Gastroesophageal sphincter (tissue), 4 donors: ENCODE data around the gene SLC1A3. TPM values are rescaled to one million over a fixed set of nuclear protein-coding genes. Genes with fewer than 3 reads are reported as not detected.

Experiments used
- ATAC-seq: fragments of 150-250 bp; one replicate; pipeline ENCODE4 v1.9.1; 2016; ENCODE audit warnings: mild to moderate bottlenecking, moderate library complexity
- H3K27ac ChIP-seq, 4 donors: fragments of 200-600 bp; sonication (generic) in 3 of 4; 1 replicate in 3 of 4; 2 replicates in 1 of 4; pipeline ENCODE4 v1.5.1; 2016 to 2019
- H3K27me3 ChIP-seq: fragments of 200-600 bp; sonication (generic); one replicate; pipeline ENCODE4 v1.5.1; 2019
- H3K36me3 ChIP-seq, 2 donors: fragments of 200-600 bp; sonication (generic); one replicate each; pipeline ENCODE4 v1.5.1; 2019; ENCODE audit warnings: control low read depth in 1 of 2
- H3K4me1 ChIP-seq, 3 donors: fragments of 200-600 bp; sonication (generic); 1 replicate in 2 of 3; 2 replicates in 1 of 3; pipeline ENCODE4 v1.5.1; 2016 to 2019; ENCODE audit warnings: control low read depth in 2 of 3
- H3K4me3 ChIP-seq, 2 donors: fragments of 200-600 bp; sonication (generic); one replicate each; pipeline ENCODE4 v1.5.1; 2019; ENCODE audit warnings: mild to moderate bottlenecking in 1 of 2, moderate library complexity in 1 of 2
- H3K9me3 ChIP-seq, 3 donors: fragments of 200-600 bp; sonication (generic); one replicate each; pipeline ENCODE4 v1.5.1; 2017 to 2019; ENCODE audit warnings: control low read depth in 2 of 3
- CTCF ChIP-seq, 4 experiments: fragments of 200-600 bp in 2 of 4; fragments of 450-650 bp in 2 of 4; sonication (generic) in 1 of 4; IDR thresholded peaks; one replicate each; pipeline ENCODE4 v1.5.1; 2017 to 2019; ENCODE audit warnings: antibody characterized with exemption in 4 of 4, mild to moderate bottlenecking in 2 of 4, moderate library complexity in 2 of 4
- EP300 ChIP-seq: sonication (generic); formaldehyde crosslinking; IDR thresholded peaks from one replicate; pipeline ENCODE4 v1.6.1; 2017; ENCODE audit warnings: antibody characterized with exemption, mild to moderate bottlenecking
- POLR2A ChIP-seq, 2 donors: fragments of 450-650 bp; IDR thresholded peaks; one replicate each; pipeline ENCODE4 v1.6.1; 2017; ENCODE audit warnings: antibody characterized with exemption in 2 of 2, mild to moderate bottlenecking in 2 of 2, moderate library complexity in 1 of 2
- POLR2AphosphoS5 ChIP-seq: sonication (generic); formaldehyde crosslinking; IDR thresholded peaks from one replicate; pipeline ENCODE4 v1.6.1; 2017; ENCODE audit warnings: antibody characterized with exemption
- WGBS, 2 donors: methylation state at CpG; one replicate each; pipeline ENCODE4 v1.1.5; 2018; ENCODE audit warnings: low coverage in 1 of 2; 5-methylcytosine and 5-hydroxymethylcytosine counted together
- total RNA-seq, 4 donors: library from RNA; depleted of rRNA; stranded (reverse); fragments of >200 nt; gene quantifications; one replicate each; pipeline ENCODE4 v1.1.0, GENCODE V29; 2016

The SLC1A3 gene
- total RNA-seq, 4 donors from 2014 or later, result 8.9 to 24.6 (median 16.4) TPM

- Histone ChIP-seq H3K27me3 (no peaks in the 10 kb centered on the region), H3K9me3 (no peaks in the 10 kb centered on the region), H3K27ac (no peak overlapping the region), H3K36me3 (no peaks in the 10 kb centered on the region), H3K4me3 (no peak overlapping the region), H3K4me1 (no peaks in the 10 kb centered on the region)
- no peak for ATAC-seq
- no peak for TF ChIP-seq POLR2A (IDR thresholded peaks at IDR 0.05)
- WGBS, 2 donors, result 69 to 87% methylated on average over 4 of the region's 4 CpGs
Observed at GRCh38 chr5:36593867-36594266, 12.5 kb upstream of the SLC1A3 start.

GRCh38 chr5:36596247-36596646 is 10.2 kb upstream of the SLC1A3 start:
- TF ChIP-seq POLR2AphosphoS5 (no peak), EP300 (no peak), CTCF (IDR thresholded peaks at IDR 0.05) (no peak), POLR2A (IDR thresholded peaks at IDR 0.05) (no peak)
- no peak for ATAC-seq
- H3K9me3 ChIP-seq, result no peaks in the 10 kb centered on the region
- H3K36me3 ChIP-seq, result no peaks in the 10 kb centered on the region
- no peak overlapping the region for H3K4me3 ChIP-seq
- no peak overlapping the region for H3K27ac ChIP-seq
- peaks cover 0 to 9% (median 0%) of the 10 kb centered on the region in 3 donors for H3K4me1 ChIP-seq
- 100% methylated on average over 1 of the region's 1 CpG; no CpG with 5 or more reads in 1 of the 2 donors for WGBS, 2 donors
- no peaks in the 10 kb centered on the region for H3K27me3 ChIP-seq

- TF ChIP-seq CTCF (IDR thresholded peaks at IDR 0.05), result no peak
- no peak for TF ChIP-seq EP300
- TF ChIP-seq POLR2AphosphoS5, result no peak
- no peak for TF ChIP-seq POLR2A (IDR thresholded peaks at IDR 0.05)
- H3K27me3 ChIP-seq, result no peaks in the 10 kb centered on the region
- H3K4me3 ChIP-seq, result no peak overlapping the region
- no peak for ATAC-seq
- WGBS, 2 donors, result 90% methylated on average over 3 to 6 of the region's 6 CpGs
- no peaks in the 10 kb centered on the region for H3K9me3 ChIP-seq
- H3K4me1 ChIP-seq, result peaks cover 0 to 14% (median 0%) of the 10 kb centered on the region in 3 donors
- H3K36me3 ChIP-seq, result no peaks in the 10 kb centered on the region
- no peak overlapping the region for H3K27ac ChIP-seq
Observed at GRCh38 chr5:36596756-36597155, 9.7 kb upstream of the SLC1A3 start.

- TF ChIP-seq EP300 (no peak), CTCF (IDR thresholded peaks at IDR 0.05) (no peak), POLR2AphosphoS5 (no peak), POLR2A (IDR thresholded peaks at IDR 0.05) (no peak)
- Histone ChIP-seq H3K27me3 (no peaks in the 10 kb centered on the region), H3K4me3 (no peak overlapping the region), H3K4me1 (peaks cover 0 to 16% (median 0%) of the 10 kb centered on the region in 3 donors), H3K9me3 (no peaks in the 10 kb centered on the region), H3K27ac (no peak overlapping the region), H3K36me3 (no peaks in the 10 kb centered on the region)
- ATAC-seq, result no peak
- 53% methylated on average over 3 of the region's 3 CpGs for WGBS, 2 donors
Observed at GRCh38 chr5:36598045-36598444, 8.4 kb upstream of the SLC1A3 start.

- no peaks in the 10 kb centered on the region for H3K36me3 ChIP-seq
- H3K9me3 ChIP-seq, result no peaks in the 10 kb centered on the region
- ATAC-seq, result no peak
- no peak overlapping the region for H3K4me3 ChIP-seq
- peak overlapping the region in 1 of 4 donors; percentile 16 for H3K27ac ChIP-seq
- H3K27me3 ChIP-seq, result no peaks in the 10 kb centered on the region
- peaks cover 0 to 16% (median 0%) of the 10 kb centered on the region in 3 donors for H3K4me1 ChIP-seq
- WGBS, 2 donors, result 57 to 69% methylated on average over 5 to 6 of the region's 6 CpGs
- TF ChIP-seq POLR2A (IDR thresholded peaks at IDR 0.05), result no peak
- no peak for TF ChIP-seq CTCF (IDR thresholded peaks at IDR 0.05)
- TF ChIP-seq POLR2AphosphoS5, result no peak
- TF ChIP-seq EP300, result no peak
Observed at GRCh38 chr5:36599986-36600779, 6.2 kb upstream of the SLC1A3 start.
